Activated naive CD4-positive, alpha-beta T cell treated with anti-CD3 and anti-CD28 coated beads, Interleukin-2, amount 10 ng/mL, durations not matched to agents 7 days and 5 days (primary cell): ENCODE data around the gene CCL15.
"Not testable (repeated sequence)": the region's sequence is repeated elsewhere in the genome, so short reads cannot be mapped to it uniquely, and the experiment has no call there.

Experiments used
- CTCF ChIA-PET: fragments of 350-600 bp; sonication (Branson Sonifier 250); formaldehyde crosslinking; loops from one replicate; lab custom pipeline; 2021; ENCODE audit warnings: antibody characterized with exemption; lab: Charles Lee
- DNase-seq: peaks from one replicate; pipeline ENCODE4 v3.0.0-alpha.2; 2020
- H3K27ac Mint-ChIP-seq: one replicate; pipeline ENCODE4 v1.8.0; 2021; ENCODE audit warnings: mild to moderate bottlenecking, moderate library complexity, mixed read lengths
- H3K27me3 Mint-ChIP-seq: one replicate; pipeline ENCODE4 v1.8.0; 2021; ENCODE audit warnings: mild to moderate bottlenecking, mixed read lengths
- H3K36me3 Mint-ChIP-seq: one replicate; pipeline ENCODE4 v1.8.0; 2021; ENCODE audit warnings: mixed read lengths
- H3K4me1 Mint-ChIP-seq: one replicate; pipeline ENCODE4 v1.8.0; 2021; ENCODE audit warnings: mixed read lengths
- H3K4me3 Mint-ChIP-seq: one replicate; pipeline ENCODE4 v1.8.0; 2021; ENCODE audit warnings: mild to moderate bottlenecking, moderate library complexity, mixed read lengths
- H3K9me3 Mint-ChIP-seq: one replicate; pipeline ENCODE4 v1.8.0; 2021; ENCODE audit warnings: mixed read lengths

Gene CCL15

GRCh38 chr17:36001110-36001771 is at the start of gene CCL15:
Gene CCL15, minus strand, starts transcription at chr17:36001553. Its CDS starts 61 bp downstream, at chr17:36001492.
- Mint-ChIP-seq H3K9me3 (no peaks in the 10 kb centered on the region), H3K36me3 (no peaks in the 10 kb centered on the region), H3K4me3 (no peak within 1 kb of the TSS), H3K27ac (no peak within 1 kb of the TSS), H3K4me1 (no peaks in the 10 kb centered on the region), H3K27me3 (peaks cover 31% of the 10 kb centered on the region)
- no peak for DNase-seq
- CTCF ChIA-PET = no interaction called here

GRCh38 chr17:36049643-36050042 is 48.3 kb upstream of the CCL15 start:
- CTCF ChIA-PET = no interaction called here
- no peak overlapping the region for H3K27ac Mint-ChIP-seq
- H3K27me3 Mint-ChIP-seq = peaks cover 15% of the 10 kb centered on the region
- DNase-seq = no peak
- H3K9me3 Mint-ChIP-seq = peaks cover 9% of the 10 kb centered on the region
- no peaks in the 10 kb centered on the region for H3K4me1 Mint-ChIP-seq
- H3K36me3 Mint-ChIP-seq = no peaks in the 10 kb centered on the region
- H3K4me3 Mint-ChIP-seq = no peak overlapping the region

GRCh38 chr17:36048066-36048465 is 46.7 kb upstream of the CCL15 start:
- CTCF ChIA-PET = no interaction called here
- H3K27ac Mint-ChIP-seq = no peak overlapping the region
- no peak overlapping the region for H3K4me3 Mint-ChIP-seq
- H3K4me1 Mint-ChIP-seq = no peaks in the 10 kb centered on the region
- H3K36me3 Mint-ChIP-seq = no peaks in the 10 kb centered on the region
- DNase-seq = no peak
- peaks cover 18% of the 10 kb centered on the region for H3K27me3 Mint-ChIP-seq
- peaks cover 9% of the 10 kb centered on the region for H3K9me3 Mint-ChIP-seq

- Mint-ChIP-seq H3K4me1 (no peaks in the 10 kb centered on the region), H3K36me3 (no peaks in the 10 kb centered on the region), H3K4me3 (no peak overlapping the region), H3K27ac (no peak overlapping the region), H3K27me3 (peaks cover 33% of the 10 kb centered on the region), H3K9me3 (no peaks in the 10 kb centered on the region)
- CTCF ChIA-PET = no interaction called here
- no peak for DNase-seq
Observed at GRCh38 chr17:36036235-36036634, 34.9 kb upstream of the CCL15 start.

GRCh38 chr17:36034127-36034526 is 32.8 kb upstream of the CCL15 start:
- H3K9me3 Mint-ChIP-seq = no peaks in the 10 kb centered on the region
- H3K4me1 Mint-ChIP-seq = no peaks in the 10 kb centered on the region
- no peak for DNase-seq
- H3K4me3 Mint-ChIP-seq = no peak overlapping the region
- no peaks in the 10 kb centered on the region for H3K36me3 Mint-ChIP-seq
- H3K27ac Mint-ChIP-seq = no peak overlapping the region
- H3K27me3 Mint-ChIP-seq = peaks cover 43% of the 10 kb centered on the region
- CTCF ChIA-PET = no interaction called here

- H3K27ac Mint-ChIP-seq = no peak overlapping the region
- no peaks in the 10 kb centered on the region for H3K9me3 Mint-ChIP-seq
- CTCF ChIA-PET = no interaction called here
- H3K4me1 Mint-ChIP-seq = no peaks in the 10 kb centered on the region
- peaks cover 55% of the 10 kb centered on the region for H3K27me3 Mint-ChIP-seq
- H3K4me3 Mint-ChIP-seq = no peak overlapping the region
- DNase-seq = no peak
- H3K36me3 Mint-ChIP-seq = no peaks in the 10 kb centered on the region
Observed at GRCh38 chr17:36030956-36031355, 29.6 kb upstream of the CCL15 start.

- H3K4me3 Mint-ChIP-seq = no peak overlapping the region
- H3K9me3 Mint-ChIP-seq = no peaks in the 10 kb centered on the region
- no peak overlapping the region for H3K27ac Mint-ChIP-seq
- H3K36me3 Mint-ChIP-seq = no peaks in the 10 kb centered on the region
- no peaks in the 10 kb centered on the region for H3K4me1 Mint-ChIP-seq
- no peak for DNase-seq
- peaks cover 55% of the 10 kb centered on the region for H3K27me3 Mint-ChIP-seq
- CTCF ChIA-PET = no interaction called here
Observed at GRCh38 chr17:36027761-36028160, 26.4 kb upstream of the CCL15 start.

- no peaks in the 10 kb centered on the region for H3K36me3 Mint-ChIP-seq
- no peaks in the 10 kb centered on the region for H3K9me3 Mint-ChIP-seq
- no peaks in the 10 kb centered on the region for H3K4me1 Mint-ChIP-seq
- H3K27ac Mint-ChIP-seq = no peak overlapping the region
- no peak overlapping the region for H3K4me3 Mint-ChIP-seq
- CTCF ChIA-PET = interaction anchor here (1.1 to 2.2 kb wide), 2 partner anchors 48 to 125 kb away, joined by 3 to 7 read pairs; no protein-coding TSS in a partner anchor
- peaks cover 49% of the 10 kb centered on the region for H3K27me3 Mint-ChIP-seq
- no peak for DNase-seq
Observed at GRCh38 chr17:36024106-36024869, 22.9 kb upstream of the CCL15 start.

GRCh38 chr17:36019423-36019822 is 18.1 kb upstream of the CCL15 start:
- no peak overlapping the region for H3K27ac Mint-ChIP-seq
- peaks cover 43% of the 10 kb centered on the region for H3K27me3 Mint-ChIP-seq
- DNase-seq = no peak
- no peaks in the 10 kb centered on the region for H3K9me3 Mint-ChIP-seq
- no peaks in the 10 kb centered on the region for H3K36me3 Mint-ChIP-seq
- H3K4me1 Mint-ChIP-seq = no peaks in the 10 kb centered on the region
- CTCF ChIA-PET = no interaction called here
- no peak overlapping the region for H3K4me3 Mint-ChIP-seq

GRCh38 chr17:36017799-36018198 is 16.4 kb upstream of the CCL15 start, which contains the start of gene CCL23:
Gene CCL23, minus strand, starts transcription at chr17:36017972. Its CDS starts 75 bp downstream, at chr17:36017897.
- Mint-ChIP-seq H3K27me3 (peaks cover 48% of the 10 kb centered on the region), H3K4me3 (no peak within 1 kb of the TSS), H3K36me3 (no peaks in the 10 kb centered on the region), H3K9me3 (no peaks in the 10 kb centered on the region), H3K27ac (no peak within 1 kb of the TSS), H3K4me1 (no peaks in the 10 kb centered on the region)
- CTCF ChIA-PET = interaction anchor here (1.1 kb wide), 1 partner anchor 131 kb away, joined by 3 read pairs; no protein-coding TSS in a partner anchor
- DNase-seq = no peak

GRCh38 chr17:36016555-36016954 is 15.2 kb upstream of the CCL15 start:
- Mint-ChIP-seq H3K9me3 (no peaks in the 10 kb centered on the region), H3K4me1 (no peaks in the 10 kb centered on the region), H3K27me3 (peaks cover 48% of the 10 kb centered on the region), H3K36me3 (no peaks in the 10 kb centered on the region), H3K4me3 (no peak overlapping the region), H3K27ac (no peak overlapping the region)
- DNase-seq = no peak
- CTCF ChIA-PET = no interaction called here

GRCh38 chr17:36015895-36016294 is 14.5 kb upstream of the CCL15 start:
- CTCF ChIA-PET, DNase-seq, H3K27ac Mint-ChIP-seq, H3K4me1 Mint-ChIP-seq, H3K9me3 Mint-ChIP-seq, H3K36me3 Mint-ChIP-seq, H3K4me3 Mint-ChIP-seq: not testable (repeated sequence)
- peaks cover 48% of the 10 kb centered on the region for H3K27me3 Mint-ChIP-seq

GRCh38 chr17:36014946-36015345 is 13.6 kb upstream of the CCL15 start:
- Mint-ChIP-seq H3K4me1 (no peaks in the 10 kb centered on the region), H3K9me3 (no peaks in the 10 kb centered on the region), H3K4me3 (no peak overlapping the region), H3K27ac (no peak overlapping the region), H3K36me3 (no peaks in the 10 kb centered on the region), H3K27me3 (peaks cover 51% of the 10 kb centered on the region)
- DNase-seq = no peak
- CTCF ChIA-PET = interaction anchor here (1.0 kb wide), 1 partner anchor 46 kb away, joined by 3 read pairs; no protein-coding TSS in a partner anchor

- H3K4me1 Mint-ChIP-seq = no peaks in the 10 kb centered on the region
- no peak overlapping the region for H3K27ac Mint-ChIP-seq
- H3K27me3 Mint-ChIP-seq = peaks cover 30% of the 10 kb centered on the region
- DNase-seq = no peak
- CTCF ChIA-PET = no interaction called here
- H3K9me3 Mint-ChIP-seq = peaks cover 4% of the 10 kb centered on the region
- H3K4me3 Mint-ChIP-seq = no peak overlapping the region
- no peaks in the 10 kb centered on the region for H3K36me3 Mint-ChIP-seq
Observed at GRCh38 chr17:36011201-36011600, 9.8 kb upstream of the CCL15 start.
